K562 (cell line): ENCODE results near the gene DDAH1. TPM values are rescaled to one million over a fixed set of nuclear protein-coding genes. Genes with fewer than 3 reads are reported as not detected.

Experiments used
- CBX2 ChIP-seq: fragments of 200-600 bp; sonication (generic); IDR thresholded peaks from one replicate; pipeline ENCODE4 v1.6.1; 2012; ENCODE audit warnings: mild to moderate bottlenecking, low read length, inconsistent platforms; ENCODE audit not compliant: insufficient read depth, poor library complexity, severe bottlenecking
- CREB3 ChIP-seq: fragments of 450-650 bp; conservative IDR thresholded peaks from 2 replicates; pipeline ENCODE4 v1.6.1; 2016; ENCODE audit warnings: missing genetic modification characterization, low read depth, mild to moderate bottlenecking, missing compliant biosample characterization, moderate library complexity
- DPF2 ChIP-seq: fragments of 450-650 bp; IDR thresholded peaks from 2 replicates; pipeline ENCODE4 v1.6.1; 2016
- E2F6 ChIP-seq, 2 experiments: IDR thresholded peaks; 2 replicates each; pipeline ENCODE4 v1.6.1; 2011; ENCODE audit warnings: borderline replicate concordance in 1 of 2, control low read depth in 1 of 2, low read depth in 1 of 2, low read length in 1 of 2, mild to moderate bottlenecking in 1 of 2, mixed read lengths in 1 of 2, moderate library complexity in 1 of 2; ENCODE audit not compliant: insufficient read depth in 1 of 2, insufficient read length in 1 of 2, poor library complexity in 1 of 2, severe bottlenecking in 1 of 2; ENCODE audit errors: extremely low read depth in 1 of 2
- EP400 ChIP-seq: fragments of 450-650 bp; IDR thresholded peaks from 2 replicates; pipeline ENCODE4 v1.6.1; 2017; ENCODE audit warnings: antibody characterized with exemption, mild to moderate bottlenecking, moderate library complexity
- FOXM1 ChIP-seq, 2 experiments: fragments of 450-650 bp in 1 of 2; sonication (generic) in 1 of 2; formaldehyde crosslinking in 1 of 2; IDR thresholded peaks; 2 replicates each; pipeline versions ENCODE4 v1.6.1 to v1.9.0; 2017 to 2022; ENCODE audit warnings: low read depth in 2 of 2, mild to moderate bottlenecking in 2 of 2, missing genetic modification reagents in 1 of 2, moderate library complexity in 1 of 2
- HSF4 ChIP-seq: fragments of 250-450 bp; sonication (Bioruptor Pico); IDR thresholded peaks from 2 replicates; pipeline ENCODE4 v2.1.2; 2022; ENCODE audit warnings: mild to moderate bottlenecking, moderate library complexity, borderline replicate concordance
- KDM1A ChIP-seq, 2 experiments: fragments of 450-650 bp; IDR thresholded peaks; 2 replicates each; pipeline ENCODE4 v1.6.1; 2016; ENCODE audit warnings: mild to moderate bottlenecking in 2 of 2
- MCM3 ChIP-seq: fragments of 450-650 bp; IDR thresholded peaks from 2 replicates; pipeline ENCODE4 v1.6.1; 2016
- PHF20 ChIP-seq: fragments of 450-650 bp; IDR thresholded peaks from 2 replicates; pipeline ENCODE4 v1.6.1; 2018; ENCODE audit not compliant: partially characterized antibody
- POLR2A ChIP-seq: fragments of 450-650 bp; conservative IDR thresholded peaks from 2 replicates; pipeline ENCODE4 v1.6.1; 2016
- RUNX1 ChIP-seq: sonication (generic); IDR thresholded peaks from 2 replicates; pipeline ENCODE4 v1.6.1; 2016; ENCODE audit warnings: antibody characterized with exemption, low read depth
- USF1 ChIP-seq: sonication (generic); formaldehyde crosslinking; IDR thresholded peaks from 2 replicates; pipeline ENCODE4 v1.9.0; 2022; ENCODE audit warnings: mild to moderate bottlenecking, missing genetic modification reagents
- ZNF174 ChIP-seq: fragments of 250-450 bp; sonication (Bioruptor Pico); IDR thresholded peaks from 2 replicates; pipeline ENCODE4 v1.4.0; 2020; ENCODE audit warnings: mild to moderate bottlenecking
- ZNF318 ChIP-seq, 2 experiments: fragments of 450-650 bp; IDR thresholded peaks; 2 replicates each; pipeline ENCODE4 v1.6.1; 2016; ENCODE audit warnings: mild to moderate bottlenecking in 2 of 2, borderline replicate concordance in 1 of 2, low read depth in 1 of 2, moderate library complexity in 1 of 2
- ZNF444 ChIP-seq: fragments of 250-450 bp; sonication (Bioruptor Pico); IDR thresholded peaks from 2 replicates; pipeline ENCODE4 v1.4.0; 2020; ENCODE audit warnings: mild to moderate bottlenecking, moderate library complexity
- ZNF583 ChIP-seq: fragments of 250-450 bp; sonication (Bioruptor Pico); IDR thresholded peaks from 2 replicates; pipeline ENCODE4 v1.4.0; 2020
- polyA plus RNA-seq, 8 experiments: library from polyadenylated mRNA; depleted of rRNA in 4 of 8; stranded (reverse) in 5 of 8; unstranded in 3 of 8; fragments of >200 nt; fragmentation: Nextera tagmentation in 2 of 8; fragmentation: Illumina TruSeq in 1 of 8; extraction: Ambion mirVana in 2 of 8; extraction: Trizol in 1 of 8; gene quantifications; 2 replicates each; pipeline versions ENCODE4 v1.2.1 to v1.2.3, GENCODE V29; 2011 to 2014; ENCODE audit warnings: inconsistent platforms in 1 of 8, missing spikeins in 1 of 8
- total RNA-seq, 7 experiments: library from RNA; depleted of rRNA in 6 of 7; stranded (reverse); fragments of >200 nt in 6 of 7; fragmentation: Illumina TruSeq in 2 of 7; extraction: Trizol in 2 of 7; gene quantifications; 2 replicates each; pipeline versions ENCODE4 v1.2.1 to v1.2.3, GENCODE V29; 2011 to 2021; ENCODE audit warnings: low replicate concordance in 1 of 7

DDAH1 gene
- total and polyA plus RNA-seq, 9 of the 15 experiments (the other 6 are each of a cell fraction or from before 2014, with no cell fraction given) = 0.04 to 0.24 (median 0.10) TPM

- TF ChIP-seq ZNF174 (no peak), E2F6 (IDR thresholded peaks at IDR 0.05; ENCODE audit: borderline replicate concordance in 1 of 2, extremely low read depth in 1 of 2, insufficient read depth in 1 of 2, insufficient read length in 1 of 2, low read depth in 1 of 2, low read length in 1 of 2, poor library complexity in 1 of 2, severe bottlenecking in 1 of 2) (no peak), MCM3 (no peak), USF1 (no peak), KDM1A (IDR thresholded peaks at IDR 0.05) (no peak), PHF20 (no peak), HSF4 (CRISPR knock-in tag) (no peak), FOXM1 (IDR thresholded peaks at IDR 0.05; ENCODE audit: low read depth) (no peak), FOXM1 (CRISPR knock-in tag; IDR thresholded peaks at IDR 0.05; ENCODE audit: low read depth) (no peak), EP400 (no peak), CBX2 (no peak), POLR2A (no peak), CREB3 (tag) (no peak), ZNF583 (CRISPR knock-in tag) (no peak), ZNF318 (IDR thresholded peaks at IDR 0.05; ENCODE audit: borderline replicate concordance in 1 of 2, low read depth in 1 of 2) (no peak), DPF2 (no peak), ZNF444 (CRISPR knock-in tag) (no peak), RUNX1 (no peak)
Measured at GRCh38 chr1:85307987-85308832, 156.7 kb downstream of the DDAH1 start (continued).
